Measurements from ENCODE around the gene SCML2. TPM values are rescaled to one million over a fixed set of nuclear protein-coding genes. Genes with fewer than 3 reads are reported as not detected.

Gene SCML2
- total and polyA plus RNA-seq, 10 of the 15 experiments (the other 5 are each of a cell fraction or from before 2014, with no cell fraction given) = 1.5 to 4.4 (median 2.6) TPM

DNA sequence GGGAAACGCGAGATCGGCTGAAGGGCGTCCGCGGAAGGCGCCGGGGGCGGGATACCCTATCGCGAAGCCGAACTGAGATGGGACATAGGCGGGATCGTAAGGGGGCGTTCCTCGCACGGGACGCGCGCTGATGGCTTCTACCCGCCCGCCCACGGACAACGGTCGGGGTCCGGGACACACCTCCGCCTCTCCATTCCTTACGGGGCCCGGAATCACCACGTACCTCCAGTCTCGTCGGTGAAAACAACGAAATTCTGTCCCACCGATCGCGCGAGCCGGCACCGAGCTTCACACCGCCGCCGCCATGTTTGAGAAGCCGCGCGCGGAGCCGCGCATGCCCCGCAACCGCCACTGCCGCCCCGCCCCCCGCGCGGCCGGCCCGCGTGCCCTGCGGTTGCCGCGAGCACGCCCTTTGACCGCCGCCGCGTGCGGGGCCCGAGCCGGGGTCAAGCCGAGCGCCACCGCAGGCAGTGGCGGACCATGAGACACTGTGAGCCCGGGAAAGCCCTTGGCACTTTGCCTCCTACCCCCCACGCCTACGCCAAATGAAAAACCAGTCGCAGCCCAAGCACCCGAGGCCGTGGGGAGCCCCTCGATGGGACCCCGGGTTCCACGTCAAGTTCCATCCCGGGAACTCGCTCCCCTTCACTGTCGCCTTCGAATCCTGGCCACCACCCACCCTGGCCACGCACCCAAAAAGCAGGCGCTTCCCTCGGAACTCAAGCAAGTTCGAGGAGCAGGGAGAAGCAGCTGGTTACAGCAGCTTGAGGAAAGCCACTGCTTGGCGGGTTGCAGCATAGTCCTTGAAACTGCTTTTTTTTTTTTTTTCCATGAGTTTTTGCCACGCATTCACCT is at the start of gene SCML2 (continued):
- TF ChIP-seq, protein P1, sequence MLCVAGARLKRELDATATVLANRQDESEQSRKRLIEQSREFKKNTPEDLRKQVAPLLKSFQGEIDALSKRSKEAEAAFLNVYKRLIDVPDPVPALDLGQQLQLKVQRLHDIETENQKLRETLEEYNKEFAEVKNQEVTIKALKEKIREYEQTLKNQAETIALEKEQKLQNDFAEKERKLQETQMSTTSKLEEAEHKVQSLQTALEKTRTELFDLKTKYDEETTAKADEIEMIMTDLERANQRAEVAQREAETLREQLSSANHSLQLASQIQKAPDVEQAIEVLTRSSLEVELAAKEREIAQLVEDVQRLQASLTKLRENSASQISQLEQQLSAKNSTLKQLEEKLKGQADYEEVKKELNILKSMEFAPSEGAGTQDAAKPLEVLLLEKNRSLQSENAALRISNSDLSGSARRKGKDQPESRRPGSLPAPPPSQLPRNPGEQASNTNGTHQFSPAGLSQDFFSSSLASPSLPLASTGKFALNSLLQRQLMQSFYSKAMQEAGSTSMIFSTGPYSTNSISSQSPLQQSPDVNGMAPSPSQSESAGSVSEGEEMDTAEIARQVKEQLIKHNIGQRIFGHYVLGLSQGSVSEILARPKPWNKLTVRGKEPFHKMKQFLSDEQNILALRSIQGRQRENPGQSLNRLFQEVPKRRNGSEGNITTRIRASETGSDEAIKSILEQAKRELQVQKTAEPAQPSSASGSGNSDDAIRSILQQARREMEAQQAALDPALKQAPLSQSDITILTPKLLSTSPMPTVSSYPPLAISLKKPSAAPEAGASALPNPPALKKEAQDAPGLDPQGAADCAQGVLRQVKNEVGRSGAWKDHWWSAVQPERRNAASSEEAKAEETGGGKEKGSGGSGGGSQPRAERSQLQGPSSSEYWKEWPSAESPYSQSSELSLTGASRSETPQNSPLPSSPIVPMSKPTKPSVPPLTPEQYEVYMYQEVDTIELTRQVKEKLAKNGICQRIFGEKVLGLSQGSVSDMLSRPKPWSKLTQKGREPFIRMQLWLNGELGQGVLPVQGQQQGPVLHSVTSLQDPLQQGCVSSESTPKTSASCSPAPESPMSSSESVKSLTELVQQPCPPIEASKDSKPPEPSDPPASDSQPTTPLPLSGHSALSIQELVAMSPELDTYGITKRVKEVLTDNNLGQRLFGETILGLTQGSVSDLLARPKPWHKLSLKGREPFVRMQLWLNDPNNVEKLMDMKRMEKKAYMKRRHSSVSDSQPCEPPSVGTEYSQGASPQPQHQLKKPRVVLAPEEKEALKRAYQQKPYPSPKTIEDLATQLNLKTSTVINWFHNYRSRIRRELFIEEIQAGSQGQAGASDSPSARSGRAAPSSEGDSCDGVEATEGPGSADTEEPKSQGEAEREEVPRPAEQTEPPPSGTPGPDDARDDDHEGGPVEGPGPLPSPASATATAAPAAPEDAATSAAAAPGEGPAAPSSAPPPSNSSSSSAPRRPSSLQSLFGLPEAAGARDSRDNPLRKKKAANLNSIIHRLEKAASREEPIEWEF (IDR thresholded peaks at IDR 0.05; ENCODE audit: insufficient replicate concordance, low read depth, low read length) = no peak

DNA sequence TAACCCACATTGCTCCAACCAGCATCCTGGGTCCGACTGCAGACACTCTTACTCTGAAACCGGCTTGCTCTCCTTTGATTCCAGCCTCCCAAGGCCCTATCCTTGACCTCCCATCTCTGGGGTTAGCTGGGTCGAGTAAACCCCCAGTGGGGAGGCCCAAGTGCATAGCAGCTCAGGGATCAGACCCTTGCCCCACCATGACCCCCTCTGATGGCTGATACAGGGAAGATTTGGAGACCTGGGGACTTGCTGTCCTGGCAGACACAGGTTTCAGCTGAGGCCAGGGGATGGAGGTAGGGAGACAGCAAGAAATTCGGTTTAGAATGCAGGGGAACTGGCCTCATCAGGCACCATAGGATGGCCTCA is 47.3 kb upstream of the SCML2 start:
- no peak for DNase-seq (ENCODE audit: low read depth, low spot score)
- Histone ChIP-seq H3K9me3 (replicated peaks; ENCODE audit: control insufficient read depth, insufficient read depth, low read length) (no peaks in the 10 kb centered on the region), H3K36me3 (ENCODE audit: control insufficient read depth in 2 of 2, insufficient read depth in 2 of 2, low read length in 1 of 2) (no peaks in the 10 kb centered on the region), H3K27ac (ENCODE audit: control insufficient read depth, insufficient read depth) (no peak overlapping the region), H3K79me2 (ENCODE audit: control insufficient read depth, insufficient read depth, low read length) (no peaks in the 10 kb centered on the region), H3K4me3 (no peak overlapping the region), H4K20me1 (ENCODE audit: control insufficient read depth, insufficient read depth) (no peaks in the 10 kb centered on the region), H3K27me3 (replicated peaks in 1 of 2; ENCODE audit: control insufficient read depth in 2 of 2, insufficient read depth in 2 of 2, low read length in 1 of 2) (no peaks in the 10 kb centered on the region), H3K9ac (ENCODE audit: control insufficient read depth, insufficient read depth, low read length) (no peak overlapping the region), H3K4me2 (ENCODE audit: control insufficient read depth, insufficient read depth) (no peak overlapping the region), H2AFZ (ENCODE audit: control insufficient read depth, low read depth, low read length) (no peak overlapping the region), H3K4me1 (ENCODE audit: control insufficient read depth, insufficient read depth, low read length) (no peaks in the 10 kb centered on the region)
- ChIA-PET CTCF (no interaction called here), RAD21 (ENCODE audit: unreplicated experiment) (no interaction called here), SMC1A (ENCODE audit: uncharacterized antibody, unreplicated experiment) (no interaction called here), POLR2A (no interaction called here)
- intact Hi-C loops (cut with micrococcal nuclease; ENCODE audit: unreplicated experiment) (no loop called here), in situ Hi-C loops (cut with MboI) (no loop called here)
- 17% methylated on average over 4 of the region's 4 CpGs for whole genome bisulfite sequencing (ENCODE audit: insufficient coverage, insufficient replicate concordance, low lambda C conversion rate, missing lambda C conversion rate)
- ATAC-seq = no peak
- BruUV-seq (replicated peaks) = no TSS peak
- FAIRE-seq = no peak
- TF ChIP-seq NBN (IDR thresholded peaks at IDR 0.05) (no peak), IKZF2 (IDR thresholded peaks at IDR 0.05) (no peak), POLR2AphosphoS5 (IDR thresholded peaks at IDR 0.05; ENCODE audit: low read length) (no peak), ZNF687 (IDR thresholded peaks at IDR 0.05) (no peak), PML (IDR thresholded peaks at IDR 0.05; ENCODE audit: low read length) (no peak), POLR2AphosphoS2 (IDR thresholded peaks at IDR 0.05; ENCODE audit: low read depth, low read length) (no peak), CREM (IDR thresholded peaks at IDR 0.05; ENCODE audit: low read depth) (no peak), PAX8 (IDR thresholded peaks at IDR 0.05) (no peak), USF1 (IDR thresholded peaks at IDR 0.05; ENCODE audit: borderline replicate concordance, extremely low read length, insufficient read depth, low read depth, low read length) (no peak), POLR2A (IDR thresholded peaks at IDR 0.05; ENCODE audit: low read depth, low read length) (no peak), SMAD1 (IDR thresholded peaks at IDR 0.05; ENCODE audit: low read depth, partially characterized antibody) (no peak), CHD1 (IDR thresholded peaks at IDR 0.05; ENCODE audit: low read depth, low read length) (no peak)
